CD4-positive, alpha-beta T cell treated with Interleukin-2 at 100 ng/mL for 4 hours (primary cell): Measurements from ENCODE around the gene ZNF277.

ENCODE experiments used
- DNase-seq: peaks from one replicate; pipeline ENCODE4 v3.0.0-alpha.2; 2020; ENCODE audit warnings: low spot score

The ZNF277 gene

DNA sequence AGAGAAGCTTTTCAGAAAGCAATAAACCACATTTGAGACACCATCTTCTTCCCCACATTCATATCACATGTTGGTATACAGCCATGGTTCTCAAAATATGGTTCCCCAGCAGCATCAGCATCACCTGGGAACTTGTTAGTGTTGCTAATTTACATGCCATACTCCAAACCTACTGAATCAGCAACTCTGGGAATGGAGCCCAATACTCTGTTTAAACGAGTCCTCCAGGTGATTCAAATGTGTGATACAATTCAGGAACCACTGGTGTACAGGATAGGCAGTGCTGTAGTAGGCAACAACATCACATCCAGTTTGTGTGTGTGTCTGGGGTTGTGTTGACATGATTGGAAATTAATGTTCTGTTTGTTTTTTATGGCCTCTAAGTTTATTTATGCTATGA, 47.7 kb downstream of the ZNF277 start:
- no peak for DNase-seq

DNA sequence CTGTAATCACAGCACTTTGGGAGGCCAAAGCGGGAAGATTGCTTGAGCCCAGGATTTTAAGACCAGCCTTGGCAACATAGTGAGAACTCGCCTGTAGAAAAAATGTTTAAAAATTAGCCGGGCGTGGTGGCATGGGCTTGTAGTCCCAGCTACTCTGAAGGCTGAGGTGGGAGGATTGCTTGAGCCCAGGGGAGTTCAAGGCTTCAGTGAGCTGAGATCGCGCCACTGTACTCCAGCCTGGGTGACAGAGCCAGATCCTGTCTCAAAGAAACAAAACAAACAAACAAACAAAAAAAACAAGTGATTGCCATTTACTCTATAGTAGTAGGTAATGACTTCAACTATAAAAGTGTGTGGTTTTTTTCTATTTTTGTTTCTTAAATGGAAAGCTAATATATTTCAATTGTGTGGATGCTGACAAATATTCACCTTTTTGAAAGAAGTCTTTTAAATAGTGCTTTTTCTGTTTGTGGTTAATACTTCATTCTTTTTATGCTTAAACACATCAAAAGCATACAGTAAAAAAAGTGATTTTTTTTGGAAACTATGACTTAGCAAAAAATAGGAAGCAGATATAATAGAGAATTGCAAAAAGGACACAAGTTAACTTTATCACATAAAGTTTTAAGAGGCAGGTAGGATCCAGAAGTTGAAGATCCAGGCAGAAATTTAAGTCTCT, 48.4 kb downstream of the ZNF277 start:
- no peak for DNase-seq

DNA sequence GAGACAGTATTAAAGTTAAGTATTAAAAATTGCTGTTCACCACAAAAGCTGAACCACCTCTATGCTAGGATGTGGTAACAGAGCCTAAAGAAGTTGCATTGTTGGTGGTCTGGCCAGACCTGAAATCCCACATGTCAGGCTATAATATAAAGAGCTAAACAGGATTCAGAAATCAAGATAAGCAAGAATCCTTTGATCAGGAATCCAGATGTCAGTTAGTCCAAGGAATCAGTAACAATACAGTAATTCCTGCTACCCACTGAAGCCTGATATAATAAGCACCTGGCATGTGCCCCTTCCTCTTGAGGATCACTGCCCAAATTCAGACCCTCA, 48.9 kb downstream of the ZNF277 start:
- no peak for DNase-seq

DNA sequence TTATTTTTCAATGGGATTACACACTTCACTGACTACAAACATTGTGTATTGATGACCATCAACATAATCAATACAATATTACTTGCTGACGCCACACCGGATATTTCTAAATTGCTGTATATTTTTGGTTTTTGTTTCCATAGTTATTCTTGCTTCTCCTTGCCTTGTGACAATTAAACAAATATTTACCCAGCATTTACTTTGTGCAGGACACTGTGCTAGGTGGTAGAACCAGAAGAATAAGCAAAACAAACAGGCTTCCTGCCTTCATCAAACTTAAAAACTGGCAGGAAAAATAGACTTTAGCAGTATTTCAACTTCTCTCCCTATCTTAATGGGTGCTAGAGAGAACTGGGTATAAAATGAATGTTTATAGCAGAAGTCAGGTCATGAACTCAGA, 50.6 kb downstream of the ZNF277 start:
- DNase-seq: no peak

DNA sequence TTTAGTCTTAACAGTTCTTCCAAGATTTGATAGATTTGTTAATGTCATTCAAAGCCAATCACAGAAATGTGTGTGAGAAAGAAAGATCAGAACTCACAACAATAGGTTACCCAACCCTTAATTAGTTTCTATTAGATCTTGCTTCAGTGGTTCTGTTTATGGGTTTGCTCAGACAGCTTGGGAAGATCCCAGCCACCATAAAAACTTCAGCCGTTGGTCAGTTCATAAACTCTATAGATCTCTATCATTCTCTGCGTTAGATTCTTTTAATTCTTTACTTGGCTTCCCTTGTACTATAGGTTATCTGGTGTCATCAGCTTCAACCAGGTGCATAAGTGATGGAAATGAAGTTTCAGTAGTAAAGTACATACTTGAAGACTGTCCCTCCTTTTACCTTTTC, 54.4 kb downstream of the ZNF277 start:
- DNase-seq: no peak

DNA sequence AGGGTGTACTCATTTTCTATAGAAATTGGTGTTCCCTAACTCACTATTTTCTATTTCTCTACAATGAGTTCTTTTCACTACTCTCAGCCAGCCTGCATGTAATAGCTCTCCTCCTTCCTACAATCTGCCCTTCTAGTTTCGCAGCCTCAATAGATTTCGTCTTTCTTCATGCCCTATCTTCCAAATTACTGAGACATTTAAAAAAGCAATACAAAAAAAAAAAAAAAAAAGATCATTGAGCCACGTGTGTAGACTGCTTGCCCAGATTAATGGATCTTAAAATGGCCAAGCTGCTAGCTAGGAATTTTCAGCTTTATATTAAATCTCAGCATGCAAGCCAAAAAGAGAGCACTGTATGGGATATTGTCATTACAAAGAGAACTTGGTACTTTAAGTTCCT, 55.5 kb downstream of the ZNF277 start:
- no peak for DNase-seq

DNA sequence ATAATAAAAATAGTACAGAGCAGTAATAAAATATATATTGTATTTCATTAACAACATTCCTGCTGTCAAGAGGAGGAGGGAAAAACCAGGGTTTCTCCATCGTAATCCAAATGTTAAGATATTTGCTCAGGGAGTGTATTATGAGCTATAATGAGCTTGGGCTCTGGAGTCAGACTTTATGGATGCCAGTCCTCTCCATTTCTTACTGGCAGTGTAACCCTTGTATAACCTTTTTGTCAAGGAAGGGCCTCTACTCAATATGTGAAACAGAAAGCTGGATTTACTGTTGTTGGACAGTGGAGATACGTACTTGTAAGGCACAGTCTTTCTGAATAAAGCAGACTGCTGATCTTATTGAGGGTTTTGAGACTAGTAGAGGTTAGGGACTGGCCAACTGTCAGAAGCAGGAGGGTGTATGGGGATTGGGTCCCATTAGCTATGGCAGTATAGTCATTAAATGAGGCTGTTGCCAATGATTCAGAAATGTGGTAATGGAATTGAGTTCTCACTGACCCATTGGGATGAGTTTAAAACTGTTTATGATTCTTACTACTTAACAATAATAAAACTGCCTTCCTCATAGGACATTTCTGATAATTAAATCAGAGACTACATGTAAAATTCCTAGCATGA, 56.5 kb downstream of the ZNF277 start:
- no peak for DNase-seq

DNA sequence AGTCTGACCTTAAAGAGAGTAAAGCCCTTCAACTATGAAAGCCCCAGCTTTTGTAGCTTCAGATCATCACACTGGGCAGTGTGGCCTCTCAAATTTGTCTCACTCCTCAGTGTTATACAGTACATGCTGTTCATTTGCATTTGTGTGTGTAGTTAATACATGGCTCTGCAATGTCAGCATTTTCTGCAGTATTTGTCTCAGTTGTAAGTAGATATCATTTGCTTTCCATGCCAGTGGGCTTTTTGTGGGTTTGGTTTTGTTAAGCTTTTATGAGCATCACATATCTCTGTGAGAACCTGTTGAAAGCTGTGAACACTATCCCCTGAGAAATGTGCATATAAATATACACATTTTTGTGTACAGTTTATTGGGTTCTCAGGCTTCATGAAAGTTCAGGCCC, 57.0 kb downstream of the ZNF277 start:
- no peak for DNase-seq

DNA sequence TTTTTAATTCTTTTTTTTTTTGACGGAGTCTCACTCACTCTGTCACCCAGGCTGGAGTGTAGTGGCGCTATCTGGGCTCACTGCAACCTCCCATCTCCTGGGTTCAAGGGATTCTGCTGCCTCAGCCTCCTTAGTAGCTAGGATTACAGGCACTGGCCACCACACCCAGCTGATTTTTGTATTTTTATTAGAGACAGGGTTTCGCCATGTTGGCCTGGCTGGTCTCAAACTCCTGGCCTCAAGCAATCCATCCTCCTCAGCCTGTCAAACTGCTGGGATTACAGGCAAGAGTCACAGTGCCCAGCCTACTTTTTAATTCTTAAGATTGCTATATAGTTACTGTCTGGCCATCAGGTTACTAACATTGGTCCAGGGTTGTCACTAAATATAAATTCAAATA, 59.6 kb downstream of the ZNF277 start:
- no peak for DNase-seq

DNA sequence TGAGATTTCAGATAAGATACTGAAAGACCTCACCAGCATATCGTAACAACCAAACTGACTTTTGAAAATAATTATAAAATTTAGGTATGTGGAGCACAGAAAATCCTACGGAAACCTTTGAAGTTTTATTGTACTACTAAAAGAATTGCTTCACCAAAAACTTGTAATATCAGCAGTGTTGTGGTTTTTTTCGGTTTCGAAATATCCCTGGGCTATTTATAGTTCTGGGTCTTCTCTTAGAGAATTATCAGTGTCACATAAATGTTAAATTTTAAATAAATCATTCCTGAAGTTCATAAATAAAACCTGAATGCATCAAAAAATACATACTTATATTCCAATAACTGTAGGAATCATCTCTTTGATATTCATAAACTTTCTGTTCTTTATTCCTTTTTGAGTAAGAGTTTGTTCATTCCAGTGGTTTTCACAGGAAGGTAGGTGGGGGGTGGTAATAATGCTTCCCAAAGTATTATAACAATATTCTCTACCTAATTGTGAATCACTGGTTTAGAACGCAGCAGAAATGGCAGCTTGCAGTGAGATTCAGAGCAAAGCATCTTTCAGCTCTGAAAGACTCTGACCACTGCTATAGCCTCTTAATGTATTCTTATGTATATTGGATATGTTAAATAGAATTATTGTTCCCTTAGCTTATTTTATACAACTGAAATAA, 60.2 kb downstream of the ZNF277 start:
- no peak for DNase-seq

DNA sequence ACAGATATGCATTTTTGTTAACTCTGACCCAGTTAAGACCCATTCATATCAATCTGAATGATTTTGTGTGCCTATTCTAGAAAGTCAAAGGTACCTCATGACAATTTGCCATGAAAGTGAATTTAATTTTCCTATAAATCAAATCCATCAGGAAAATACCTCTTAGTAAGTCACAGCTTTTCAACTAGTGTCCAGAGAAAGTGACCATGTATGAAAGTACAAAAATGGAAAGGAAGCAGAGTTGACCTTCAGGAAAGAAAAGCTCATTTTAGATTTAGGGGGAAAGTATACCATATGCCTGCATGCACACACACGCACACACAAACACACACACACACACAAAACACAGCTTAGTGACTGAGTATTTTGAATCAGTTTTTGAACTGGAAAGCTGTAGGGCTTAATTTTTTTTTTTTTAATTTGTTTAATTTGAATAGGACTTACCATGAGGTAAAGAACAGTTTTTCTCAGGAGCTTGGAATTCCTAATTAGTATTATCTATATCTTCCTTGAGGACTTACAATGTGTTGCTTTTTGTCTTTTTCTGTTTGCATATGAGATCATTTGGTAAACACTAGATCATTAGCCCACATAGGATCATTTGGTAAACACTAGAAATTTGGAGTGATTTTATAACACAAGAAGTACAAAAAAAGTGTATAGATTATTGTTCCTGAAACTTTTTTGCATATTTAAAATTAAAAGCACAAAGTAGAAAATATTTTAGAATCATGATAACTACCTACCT, 61.6 kb downstream of the ZNF277 start:
- no peak for DNase-seq

DNA sequence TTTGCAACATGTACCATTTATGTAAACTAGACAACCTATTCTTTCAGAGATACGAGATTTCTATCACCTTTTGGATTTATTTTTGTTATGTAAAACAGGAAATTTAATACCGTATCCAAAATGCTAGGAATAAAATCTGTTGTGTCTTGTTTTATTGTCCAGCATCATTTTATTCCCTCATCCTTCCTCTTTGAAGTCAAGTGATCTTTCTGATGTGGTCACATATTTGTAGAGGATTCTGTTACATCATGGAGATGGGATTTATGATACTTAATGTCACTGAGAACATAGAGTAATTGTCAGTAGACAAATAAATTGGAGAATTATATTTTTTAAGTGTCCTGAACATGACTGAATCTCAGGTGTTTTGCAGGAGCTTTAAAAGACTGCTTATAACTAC, 64.7 kb downstream of the ZNF277 start:
- DNase-seq: no peak

DNA sequence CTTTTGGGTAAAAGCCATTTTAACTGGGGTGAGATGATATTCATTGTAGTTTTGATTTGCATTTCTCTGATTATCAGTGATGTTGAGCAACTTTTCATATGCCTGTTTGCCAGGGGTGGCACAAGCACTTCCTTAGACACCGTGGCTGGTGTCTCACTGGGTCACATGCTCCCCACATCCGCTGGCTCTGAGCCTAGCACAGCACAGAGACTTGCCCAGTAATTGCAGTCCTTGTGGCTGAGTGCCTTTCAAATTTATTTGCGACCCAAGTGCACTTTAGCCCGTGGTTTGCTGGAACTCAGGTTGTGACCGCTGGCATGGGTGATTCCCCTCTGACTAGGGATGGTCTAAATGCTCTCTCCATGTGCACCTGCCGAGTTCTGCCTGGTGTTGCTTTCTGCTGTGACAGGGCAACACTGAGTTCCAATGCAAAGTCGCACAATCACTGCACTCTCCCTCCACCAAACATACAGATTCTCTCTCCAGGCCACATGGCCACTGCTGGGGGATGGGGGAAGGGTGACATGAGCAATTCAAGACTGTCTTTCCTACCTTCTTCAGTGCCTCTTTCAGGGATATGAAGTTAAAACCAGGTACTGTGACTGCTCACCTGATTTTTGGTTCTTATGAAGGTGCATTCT, 66.5 kb downstream of the ZNF277 start:
- DNase-seq: no peak

DNA sequence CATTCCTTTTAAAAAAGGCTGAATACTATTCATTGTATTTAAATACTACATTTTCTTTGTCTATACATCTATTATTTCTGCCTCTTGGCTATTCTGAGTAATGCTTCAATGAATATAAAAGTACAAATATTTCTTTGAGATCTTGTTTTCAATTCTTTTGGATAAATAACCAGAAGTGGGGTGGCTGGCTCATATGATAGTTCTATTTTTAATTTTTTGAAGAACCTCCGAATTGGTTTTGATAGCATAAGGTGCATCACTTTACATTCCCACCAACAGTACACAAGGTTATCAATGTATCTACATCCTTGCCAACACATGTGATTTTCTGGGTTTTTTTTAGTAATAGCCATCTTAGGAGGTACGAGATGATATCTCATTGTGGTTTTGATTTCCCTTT, 72.5 kb downstream of the ZNF277 start:
- no peak for DNase-seq

DNA sequence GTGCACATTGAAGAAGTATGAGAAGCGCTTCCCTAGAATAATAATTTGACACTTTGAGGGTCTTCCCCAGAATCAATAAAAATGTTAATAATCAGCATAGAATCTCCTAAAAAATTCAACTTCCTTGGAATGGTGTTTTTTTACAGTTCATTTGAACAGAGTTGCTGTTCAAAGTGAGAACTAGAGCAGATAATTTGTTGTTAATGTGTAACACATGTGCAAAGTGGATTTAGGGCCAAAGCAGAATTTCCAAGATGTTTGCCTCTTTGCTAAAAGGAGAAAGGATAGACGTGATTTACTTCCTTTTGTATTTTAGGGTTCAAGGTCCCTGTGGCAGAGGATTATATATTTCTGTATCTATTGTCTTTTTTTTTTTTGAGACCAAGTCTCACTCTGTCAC, 73.8 kb downstream of the ZNF277 start:
- no peak for DNase-seq

DNA sequence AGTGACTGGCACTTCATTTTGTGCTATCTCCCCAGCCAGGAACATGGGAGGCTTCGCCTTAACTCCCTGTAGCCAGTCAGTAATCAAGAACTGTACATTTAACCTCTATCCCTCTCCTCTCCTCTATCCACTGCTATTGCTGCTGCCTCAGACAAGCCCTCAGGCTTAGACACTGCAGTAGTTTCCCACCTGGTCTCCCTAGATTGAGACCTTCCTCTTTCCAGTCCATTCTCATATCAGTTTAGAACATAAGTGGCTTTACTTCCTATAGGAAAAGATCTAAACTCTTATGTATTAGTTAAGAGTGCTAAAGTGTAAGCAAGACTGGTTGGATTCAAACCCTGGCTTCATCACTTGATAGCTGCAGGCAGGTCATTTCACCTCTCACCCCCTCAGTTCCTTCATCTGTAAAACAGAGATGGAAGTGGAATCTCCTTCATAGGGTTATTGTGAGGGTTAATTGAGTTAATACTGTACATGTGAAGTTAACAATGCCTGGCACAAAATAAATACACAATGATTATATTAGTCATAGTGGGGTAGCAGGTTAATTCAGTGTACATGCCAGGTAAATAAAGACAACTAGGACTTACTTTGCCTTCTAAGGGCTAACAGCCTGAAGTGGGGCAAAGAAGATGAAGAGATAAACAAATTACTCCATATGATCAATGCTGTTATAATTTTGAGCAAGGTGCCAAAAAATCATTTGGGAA, 76.1 kb downstream of the ZNF277 start:
- DNase-seq: no peak

DNA sequence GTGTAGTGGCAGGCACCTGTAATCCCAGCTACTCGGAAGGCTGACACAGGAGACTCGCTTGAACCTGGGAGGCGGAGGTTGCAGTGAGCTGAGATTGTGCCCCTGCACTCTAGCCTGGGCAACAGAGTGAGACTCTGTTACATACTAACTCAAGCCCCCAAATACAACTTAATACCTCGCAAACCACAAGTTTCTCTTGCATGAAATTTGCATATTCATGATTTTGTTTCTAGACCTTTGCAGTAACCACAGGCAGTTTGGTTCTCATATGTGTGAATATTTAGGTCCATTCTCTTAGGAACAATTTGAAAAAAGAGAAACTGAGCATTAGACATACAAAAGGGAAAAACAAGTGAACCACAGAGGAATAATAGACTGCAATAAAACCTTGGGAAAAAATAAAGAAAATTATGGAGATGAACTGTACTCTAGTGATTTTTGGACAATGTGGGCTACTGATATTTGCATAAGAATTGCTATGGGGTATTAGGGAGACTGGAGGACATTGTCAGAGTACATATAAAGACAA, 77.0 kb downstream of the ZNF277 start:
- DNase-seq: no peak

DNA sequence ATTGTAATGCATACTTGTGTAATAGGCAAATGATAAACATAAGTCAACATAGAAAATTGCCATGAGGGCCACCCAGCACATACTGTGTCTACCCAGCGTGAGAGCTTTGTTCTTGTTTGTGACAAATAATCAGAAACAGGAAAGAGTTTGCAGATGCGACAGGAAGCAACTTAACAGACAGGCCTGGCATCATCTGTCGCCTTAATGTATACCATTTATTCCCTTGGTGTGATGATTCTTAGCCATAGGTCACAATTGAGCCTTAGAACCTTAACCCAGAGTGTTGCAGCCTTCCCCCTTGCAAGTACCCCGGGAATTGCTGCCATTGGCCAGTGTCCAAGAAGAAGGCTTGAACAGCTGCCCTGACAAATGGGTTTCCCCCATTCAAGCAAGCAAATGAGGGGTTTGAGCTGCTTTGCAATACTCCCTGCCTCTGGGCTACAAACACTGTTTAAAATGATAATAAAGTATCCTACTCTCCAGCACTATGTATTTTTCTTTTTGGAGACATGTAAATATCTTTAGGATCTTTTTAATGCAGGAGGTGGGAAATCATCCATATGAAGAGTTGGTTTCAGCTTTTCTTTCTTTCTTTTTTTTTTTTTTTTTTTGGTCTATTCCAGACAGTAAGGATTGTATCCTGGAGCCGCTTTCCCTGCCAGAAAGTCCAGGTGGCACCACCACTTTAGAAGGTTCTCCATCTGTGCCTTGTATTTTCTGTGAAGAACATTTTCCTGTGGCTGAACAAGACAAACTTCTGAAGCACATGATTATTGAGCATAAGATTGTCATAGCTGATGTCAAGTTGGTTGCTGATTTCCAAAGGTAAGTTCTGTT, 80.0 kb downstream of the ZNF277 start:
- DNase-seq: no peak

DNA sequence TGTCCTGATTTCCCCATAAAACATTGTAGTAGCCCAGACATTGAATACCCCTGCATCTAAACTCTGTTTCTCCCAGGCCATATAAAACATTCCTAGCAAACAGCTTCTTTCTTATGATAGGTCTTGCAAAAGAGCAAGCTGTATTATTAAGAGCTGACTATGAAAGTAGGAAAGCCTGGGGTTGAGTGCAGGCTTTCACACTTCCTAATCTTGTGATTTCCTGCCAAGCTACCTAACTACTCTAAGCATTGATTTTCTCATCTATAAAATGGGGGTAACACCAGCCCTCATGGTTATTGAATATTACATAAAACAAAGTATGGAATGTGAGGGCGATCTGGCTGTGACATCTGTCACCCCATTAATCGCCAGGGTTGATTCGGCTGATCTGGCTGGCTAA, 81.8 kb downstream of the ZNF277 start:
- no peak for DNase-seq

DNA sequence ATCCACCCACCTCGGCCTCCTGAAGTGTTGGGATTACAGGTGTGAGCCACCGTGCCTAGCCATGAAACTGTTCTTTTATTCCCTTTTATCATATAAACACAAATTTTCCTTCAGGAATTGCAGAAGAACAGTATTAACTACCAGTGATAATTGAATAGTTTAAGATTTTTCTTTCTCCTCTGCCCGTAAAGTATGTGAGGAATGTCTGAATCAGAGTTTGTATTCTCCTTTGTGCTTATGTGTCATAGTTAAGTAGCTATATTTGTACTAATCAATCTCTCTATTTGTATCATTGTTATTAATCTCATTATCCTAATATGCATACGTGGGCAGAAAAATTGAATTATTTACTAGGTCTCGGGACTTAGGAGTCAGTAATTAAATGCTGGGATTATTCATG, 83.6 kb downstream of the ZNF277 start:
- no peak for DNase-seq

DNA sequence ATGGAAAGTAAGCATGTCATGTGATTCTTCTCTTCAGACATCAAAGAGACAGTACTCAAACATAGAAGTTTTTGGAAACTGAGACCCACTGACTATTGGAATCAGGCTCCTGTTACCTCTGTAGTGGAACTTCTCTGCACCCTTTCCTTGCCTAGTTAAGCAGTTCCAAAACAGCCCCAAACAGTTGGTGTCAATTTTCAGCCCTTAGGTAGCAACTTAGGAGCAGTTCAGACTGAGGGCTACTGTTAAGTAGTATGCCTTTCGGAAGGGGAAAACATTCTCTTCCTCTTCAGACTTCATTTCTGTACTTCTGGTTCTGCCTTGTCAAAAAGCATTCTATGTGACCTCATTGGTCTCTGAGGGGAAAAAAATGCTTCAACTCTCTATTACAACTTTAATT, 85.7 kb downstream of the ZNF277 start:
- no peak for DNase-seq
